ENCODE results near the gene MYO7B.
"Not testable (repeated sequence)": the region's sequence is repeated elsewhere in the genome, so short reads cannot be mapped to it uniquely, and the experiment has no call there.

The MYO7B gene

DNA sequence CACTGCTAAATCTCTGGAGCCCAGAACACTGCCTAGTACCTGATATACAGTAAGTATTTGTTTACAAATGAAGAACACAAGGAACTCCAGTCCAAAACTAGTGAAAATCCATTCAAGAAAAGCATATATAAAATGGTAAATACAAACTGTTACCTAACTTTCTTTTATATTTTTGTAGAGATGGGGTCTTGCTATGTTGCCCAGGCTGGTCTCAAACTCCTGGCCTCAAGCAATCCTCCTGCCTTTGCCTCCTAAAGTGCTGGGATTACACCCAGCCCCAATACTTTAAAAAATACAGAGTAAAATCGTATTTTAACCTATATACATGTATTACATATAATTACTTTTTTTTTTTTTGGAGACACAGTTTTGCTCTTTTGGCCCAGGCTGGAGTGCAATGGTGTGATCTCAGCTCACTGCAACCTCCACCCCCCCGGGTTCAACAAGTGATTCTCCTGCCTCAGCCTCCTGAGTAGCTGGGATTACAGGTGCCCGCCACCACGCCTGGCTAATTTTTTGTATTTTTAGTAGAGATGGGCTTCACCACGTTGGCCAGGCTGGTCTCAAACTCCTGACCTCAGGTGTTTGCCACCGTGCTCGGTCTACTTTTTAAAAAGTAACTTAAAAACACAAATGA is 11.2 kb upstream of the MYO7B start:
- DNase-seq: not testable (repeated sequence)

DNA sequence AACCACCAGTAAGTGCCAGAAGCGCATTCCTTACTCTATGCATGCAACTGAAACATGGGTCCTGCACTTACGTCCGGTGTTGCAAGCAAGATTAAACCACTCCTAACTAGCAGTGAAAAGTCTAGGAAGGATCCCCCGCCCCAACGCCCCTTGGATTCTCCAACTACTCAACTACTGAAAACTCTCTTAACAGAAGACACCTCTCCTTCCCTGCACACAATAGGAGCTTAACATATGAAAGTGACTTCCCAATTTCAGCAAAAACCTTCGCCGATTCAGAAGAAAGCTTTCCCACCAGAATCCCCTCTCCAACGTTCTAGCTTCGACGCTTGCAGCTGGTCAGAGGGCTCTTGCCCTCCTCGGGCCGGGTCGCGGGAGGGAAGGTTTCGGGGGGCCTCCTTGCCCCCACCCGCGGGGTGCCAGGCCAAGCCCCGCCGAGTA is 9.8 kb upstream of the MYO7B start:
- DNase-seq: no peak

DNA sequence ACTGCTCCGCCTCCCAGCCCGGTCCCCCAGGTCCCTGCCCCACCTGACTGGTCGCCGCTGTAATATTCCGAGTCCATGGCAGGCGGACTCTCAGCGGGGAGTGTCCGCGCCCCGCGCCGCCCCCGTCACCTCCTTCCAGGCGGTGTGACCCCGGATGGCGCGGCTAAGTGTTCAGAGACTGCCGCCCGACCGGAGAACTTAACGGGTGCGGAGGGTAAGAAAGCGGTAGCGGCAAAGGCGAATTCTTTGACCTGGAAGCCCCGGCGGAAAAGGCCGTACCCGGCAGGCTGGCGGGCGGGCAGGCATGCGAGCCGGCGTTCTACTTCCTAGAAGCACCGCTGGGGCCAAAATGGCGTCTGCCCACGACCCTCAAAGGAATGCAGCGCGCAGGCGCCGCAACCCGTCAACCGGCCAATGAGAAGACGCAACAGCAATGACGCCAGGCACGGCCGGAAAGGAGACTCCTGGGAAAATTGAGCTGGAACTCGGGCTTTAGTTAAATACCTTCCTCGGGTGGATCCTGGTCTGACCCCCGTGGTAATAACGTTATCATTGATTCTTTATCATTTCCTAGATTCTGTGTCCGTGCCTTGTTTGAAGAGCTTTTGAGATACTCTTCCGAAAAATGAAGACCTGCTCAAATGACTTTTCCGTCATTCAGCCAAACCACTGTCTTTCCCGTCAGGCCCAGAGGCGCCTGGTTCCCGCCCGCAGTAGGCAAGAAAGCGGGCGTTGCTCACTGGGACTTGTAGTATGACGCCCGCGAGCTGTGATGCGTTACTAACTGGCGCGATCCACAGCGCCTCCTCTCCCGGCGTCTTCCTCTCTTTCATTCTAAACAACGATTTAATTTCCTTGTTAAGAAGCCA is 9.1 kb upstream of the MYO7B start, which contains the start of gene IWS1:
Gene IWS1, minus strand, starts transcription at position 358 of the 869 bp plus-strand sequence. Its CDS starts 281 bp downstream, at position 77.
- DNase-seq: peak; percentile 92 to 97

DNA sequence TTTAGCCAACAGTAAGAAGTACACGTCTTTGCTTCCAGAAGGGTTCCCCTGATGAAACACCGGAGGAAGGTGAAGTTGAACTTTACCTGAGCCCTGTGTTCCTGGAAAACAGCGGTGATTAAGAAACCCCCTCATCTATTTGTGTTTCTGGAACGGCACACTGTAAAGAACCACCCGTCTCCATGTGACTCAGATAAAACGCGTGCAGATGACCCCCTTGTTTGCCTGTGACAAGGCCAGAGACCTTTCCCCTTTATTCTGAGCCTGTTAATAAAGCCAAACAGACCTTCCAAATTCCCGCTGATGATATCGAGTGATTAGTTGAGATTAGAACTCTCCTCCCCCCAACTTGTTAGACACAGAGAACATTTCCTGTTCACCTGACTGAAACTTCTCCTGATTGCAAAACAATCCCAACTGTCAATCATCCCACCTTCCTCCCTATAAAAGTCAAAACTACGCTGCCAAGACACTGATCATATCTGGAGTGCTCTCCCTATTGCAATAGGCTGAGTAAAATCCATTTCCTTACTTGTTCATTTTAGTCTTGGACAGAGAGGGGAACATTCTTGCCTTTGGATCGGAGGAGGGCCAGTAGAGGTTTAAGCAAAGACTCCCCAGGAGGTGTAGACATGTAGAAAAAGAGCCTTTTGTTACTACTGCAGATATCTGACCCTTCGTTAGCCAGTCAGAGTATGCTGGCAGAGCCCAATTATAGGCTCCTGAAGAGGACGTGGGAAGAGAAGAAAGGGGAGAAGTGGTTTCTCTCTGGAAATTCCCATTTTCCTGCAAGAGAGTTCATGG is 8.3 kb upstream of the MYO7B start:
- no peak for DNase-seq

DNA sequence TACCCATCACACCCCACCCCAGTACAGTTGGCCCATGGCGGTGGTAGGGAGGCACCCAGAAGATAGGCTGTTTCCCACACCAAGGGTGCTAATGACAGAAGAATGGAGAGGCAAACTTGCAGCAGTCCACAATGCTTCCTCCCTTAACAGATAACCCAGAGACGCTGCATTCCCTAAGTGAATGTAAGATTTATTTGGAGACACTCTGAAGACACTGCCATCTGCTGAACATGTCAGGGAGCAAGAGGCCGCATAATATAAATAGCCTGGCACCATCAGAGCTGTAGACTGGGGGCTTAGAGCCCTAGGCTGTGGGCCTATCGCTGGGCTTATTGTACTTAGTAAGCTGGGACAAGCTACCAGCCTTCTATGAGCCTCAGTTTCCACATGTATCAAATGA is 7.0 kb upstream of the MYO7B start:
- no peak for DNase-seq

DNA sequence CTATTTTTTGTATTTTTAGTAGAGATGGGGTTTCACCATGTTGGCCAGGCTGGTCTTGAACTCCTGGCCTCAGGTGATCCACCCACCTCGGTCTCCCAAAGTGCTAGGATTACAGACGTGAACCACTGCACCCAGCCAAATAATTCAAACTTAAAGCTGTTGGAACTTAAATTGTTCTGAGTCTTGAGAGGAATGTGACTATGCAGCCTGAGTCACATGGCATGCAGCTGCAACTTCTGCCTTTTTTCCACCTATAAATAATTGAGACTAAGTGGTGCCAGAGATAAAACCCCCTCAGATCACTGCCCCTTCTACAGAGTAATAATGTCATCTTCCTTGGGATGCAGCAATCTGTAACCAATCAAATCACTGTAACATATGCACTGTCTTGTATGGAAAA is 6.1 kb upstream of the MYO7B start:
- not testable (repeated sequence) for DNase-seq

DNA sequence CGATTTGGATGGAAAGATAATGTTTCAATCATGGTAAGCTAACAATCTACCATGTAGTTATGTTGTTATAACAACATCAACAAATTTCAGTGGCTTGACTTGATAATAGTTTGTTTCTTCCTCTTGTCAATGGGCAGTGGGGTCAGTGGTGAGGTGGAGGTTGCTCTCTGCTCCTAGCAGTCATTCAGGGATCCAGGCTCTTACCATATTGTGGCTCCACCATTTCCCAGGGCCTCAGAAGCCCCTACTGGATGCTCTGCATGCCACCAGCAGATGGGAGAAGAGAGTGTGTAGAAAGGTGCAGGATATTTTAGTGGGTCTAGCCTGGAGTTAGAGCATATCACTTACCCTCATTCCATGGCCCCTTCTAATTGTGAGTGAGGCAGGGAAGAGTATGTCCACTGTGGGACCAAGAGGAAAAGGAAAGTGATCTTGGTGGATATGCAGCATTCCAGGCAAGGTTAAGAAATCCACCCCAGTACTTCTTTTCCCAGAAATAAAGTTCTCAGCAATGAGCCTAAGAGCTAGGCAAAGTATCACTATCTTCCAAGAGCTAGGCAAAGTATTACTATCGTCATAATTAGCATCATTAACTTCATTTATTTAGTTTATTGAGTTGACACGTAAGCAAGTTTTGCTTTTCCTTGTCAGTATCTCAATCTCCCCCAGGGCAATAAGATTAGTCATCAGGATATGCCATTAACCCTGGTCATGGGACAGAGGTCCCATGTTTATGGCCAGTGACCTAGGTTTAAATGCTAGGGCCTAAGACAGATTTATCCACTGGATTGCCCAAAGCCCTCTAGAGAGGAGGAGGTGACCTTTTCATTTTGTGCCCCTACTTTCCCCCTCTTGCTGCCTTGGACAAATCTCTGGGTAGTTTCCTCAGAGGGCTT is 5.0 kb upstream of the MYO7B start:
- no peak for DNase-seq

DNA sequence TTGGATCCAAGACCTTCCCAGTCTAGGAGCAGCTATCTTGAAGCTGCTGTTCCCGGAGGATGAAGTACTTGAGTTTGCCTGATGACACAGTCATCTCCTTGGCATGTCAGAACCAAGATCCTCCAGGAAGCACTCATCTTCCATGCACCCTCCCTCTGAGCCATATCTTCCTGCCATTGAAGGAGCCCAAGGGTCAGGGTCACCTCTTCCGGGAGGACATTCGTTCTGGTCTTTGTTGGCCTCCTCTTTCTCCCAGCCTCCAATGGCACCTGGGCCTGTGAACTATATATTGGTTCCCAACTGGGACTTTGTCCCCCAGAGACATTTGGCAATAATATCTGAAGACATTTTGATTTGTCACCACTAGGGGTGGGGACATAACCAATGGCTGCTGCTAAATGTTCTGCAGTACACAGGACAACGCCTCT is 4.2 kb upstream of the MYO7B start:
- DNase-seq: no peak

DNA sequence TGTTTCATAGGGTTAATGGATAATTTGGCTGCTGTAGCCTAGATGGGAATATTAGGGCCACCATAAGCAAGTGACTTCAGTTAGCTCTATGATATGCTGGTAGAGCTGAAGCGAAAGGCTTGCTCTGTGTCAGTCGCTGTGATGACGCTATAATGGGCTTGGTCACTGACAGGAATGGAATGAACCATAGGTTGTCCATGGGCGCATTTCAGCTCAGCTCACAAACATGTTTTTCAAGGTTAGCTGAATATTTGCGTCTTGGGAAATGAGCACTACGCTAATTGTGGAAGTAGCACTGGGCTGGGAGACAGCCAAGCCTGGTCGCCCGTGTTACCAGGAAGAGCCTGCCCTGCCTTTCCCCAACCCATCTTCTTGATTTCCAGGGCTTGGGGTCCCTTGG is 3.2 kb upstream of the MYO7B start:
- DNase-seq: no peak

DNA sequence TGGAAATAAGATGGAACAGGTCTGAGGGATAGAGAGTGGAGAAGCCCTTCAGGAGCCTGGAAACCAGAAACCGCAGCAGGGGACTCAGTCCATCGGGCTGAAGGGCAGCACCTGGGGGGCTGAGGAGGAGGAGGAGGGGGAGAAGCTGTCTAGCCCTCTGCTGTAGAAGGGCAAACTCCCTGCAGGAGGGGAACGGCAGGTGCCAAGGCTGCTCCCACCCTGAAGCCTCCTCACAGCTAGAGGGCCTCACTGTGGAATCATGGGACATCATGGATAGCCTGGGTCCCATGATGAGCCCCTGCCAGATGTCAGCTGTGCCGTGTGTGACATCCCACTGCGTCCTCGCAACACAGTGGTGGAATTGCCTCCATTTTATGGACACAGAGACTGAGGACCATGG is 435 bp downstream of the MYO7B start:
- DNase-seq: no peak

DNA sequence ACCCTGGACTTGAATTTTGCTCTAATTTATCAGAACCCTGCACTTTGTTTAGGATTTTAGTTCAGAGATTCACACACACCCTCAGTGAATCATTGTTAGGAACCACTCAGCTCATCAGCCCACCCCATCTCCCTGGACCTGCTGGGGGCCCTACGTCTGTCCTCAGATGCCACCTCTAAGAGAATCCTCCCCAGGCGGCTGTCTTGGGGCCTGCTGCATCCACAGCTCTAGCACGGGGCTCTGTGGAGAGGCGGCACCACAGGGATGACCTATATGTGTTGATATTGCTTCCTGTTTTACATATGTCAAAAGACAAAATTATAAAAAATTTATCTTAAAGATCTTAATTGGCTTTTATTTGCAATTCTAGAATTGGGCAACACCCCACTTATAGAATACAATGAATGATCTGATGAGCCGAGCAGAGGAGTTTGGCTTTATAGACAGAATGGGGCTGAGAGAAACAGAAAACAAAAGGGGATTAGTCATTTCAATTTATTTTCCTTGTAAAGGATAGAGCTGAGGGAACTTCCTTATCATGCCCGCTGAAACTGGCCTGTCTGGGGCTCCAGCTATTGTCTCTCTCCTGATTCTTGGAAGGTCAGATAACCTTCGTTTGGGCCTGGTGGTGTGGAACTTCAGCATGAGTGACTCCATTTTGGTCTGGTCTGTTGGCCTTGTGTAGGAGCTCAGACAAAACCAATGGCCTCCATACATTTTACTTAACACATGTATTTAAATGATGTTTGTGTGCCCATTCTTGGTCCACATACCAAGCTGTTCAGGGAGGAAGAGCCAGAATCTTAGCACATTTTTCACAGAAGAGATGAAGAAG is 1.4 kb downstream of the MYO7B start:
- no peak for DNase-seq

DNA sequence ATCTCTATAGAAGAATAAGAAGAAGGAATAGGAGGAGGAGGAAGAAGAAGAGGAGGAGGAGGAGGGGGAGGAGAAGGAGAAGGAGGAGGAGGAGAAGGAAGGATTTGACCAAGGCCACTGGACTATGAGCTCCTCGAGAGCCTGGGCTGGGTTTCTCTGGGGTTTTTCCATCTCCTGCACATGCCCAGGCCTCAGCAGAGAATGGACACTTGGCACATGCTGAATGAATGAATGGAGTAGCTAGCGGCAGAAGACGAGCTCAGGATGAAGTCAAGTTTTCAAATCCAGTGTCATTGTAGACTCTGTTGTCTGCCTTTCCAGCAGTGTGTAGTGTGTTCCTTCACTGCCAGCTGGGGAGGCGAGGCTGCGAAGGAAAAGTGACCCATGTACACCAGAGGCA is 2.2 kb downstream of the MYO7B start:
- no peak for DNase-seq

DNA sequence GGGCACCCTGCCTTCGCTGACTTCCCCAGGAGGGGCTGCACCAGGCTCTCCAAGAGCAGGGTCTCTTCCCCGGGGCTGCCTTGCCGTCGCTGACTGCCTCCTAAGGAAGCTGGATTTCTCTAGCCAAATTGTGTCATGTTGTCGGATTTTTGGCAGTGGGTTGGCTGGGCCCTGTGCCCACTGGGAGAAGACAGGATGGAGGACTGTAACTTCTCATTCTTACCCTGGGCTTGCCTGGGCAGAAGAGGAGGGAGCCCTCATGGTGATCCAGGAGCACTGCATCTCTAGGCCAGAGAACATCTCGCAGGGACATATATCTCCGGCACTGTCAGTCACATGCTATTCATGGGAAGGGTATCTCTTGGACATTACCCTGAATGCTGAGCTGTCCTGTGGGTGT is 6.3 kb downstream of the MYO7B start:
- DNase-seq: no peak

DNA sequence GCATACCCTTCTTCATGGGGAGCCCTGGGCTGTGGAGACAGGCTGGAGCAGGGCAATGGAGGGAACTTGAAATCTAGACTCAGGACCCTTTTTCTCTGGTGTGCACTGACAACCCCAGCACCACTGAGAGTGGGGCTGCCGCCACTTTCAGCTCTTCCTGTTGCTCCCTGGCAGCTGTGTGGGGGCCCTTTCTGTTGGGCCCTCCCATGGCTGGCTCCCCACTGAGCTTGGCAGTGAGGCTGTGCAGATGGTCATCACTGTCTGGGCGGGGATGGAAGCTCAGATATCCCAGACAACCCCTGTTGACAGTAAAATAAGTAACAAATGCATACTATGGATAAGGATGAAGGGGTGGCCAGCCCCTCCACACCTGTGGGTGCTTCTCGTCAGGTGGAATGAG is 6.7 kb downstream of the MYO7B start:
- no peak for DNase-seq

DNA sequence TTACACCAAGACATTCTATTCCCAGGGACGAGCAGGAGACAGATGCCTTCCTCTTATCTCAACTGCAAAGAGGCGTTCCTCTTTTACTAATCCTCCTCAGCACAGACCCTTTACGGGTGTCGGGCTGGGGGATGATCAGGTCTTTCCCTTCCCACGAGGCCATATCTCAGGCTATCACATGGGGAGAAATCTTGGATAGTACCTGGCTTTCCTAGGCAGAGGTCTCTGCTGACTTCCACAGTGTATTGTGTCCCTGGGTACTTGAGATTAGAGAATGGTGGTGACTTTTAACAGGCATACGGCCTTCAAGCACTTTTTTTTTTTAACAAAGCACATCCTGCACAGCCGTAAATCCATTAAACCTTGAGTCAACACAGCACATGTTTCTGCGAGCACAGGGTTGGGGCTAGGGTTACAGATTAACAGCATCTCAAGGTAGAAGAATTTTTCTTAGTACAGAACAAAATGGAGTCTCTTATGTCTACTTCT is 7.6 kb downstream of the MYO7B start:
- DNase-seq: not testable (repeated sequence)

DNA sequence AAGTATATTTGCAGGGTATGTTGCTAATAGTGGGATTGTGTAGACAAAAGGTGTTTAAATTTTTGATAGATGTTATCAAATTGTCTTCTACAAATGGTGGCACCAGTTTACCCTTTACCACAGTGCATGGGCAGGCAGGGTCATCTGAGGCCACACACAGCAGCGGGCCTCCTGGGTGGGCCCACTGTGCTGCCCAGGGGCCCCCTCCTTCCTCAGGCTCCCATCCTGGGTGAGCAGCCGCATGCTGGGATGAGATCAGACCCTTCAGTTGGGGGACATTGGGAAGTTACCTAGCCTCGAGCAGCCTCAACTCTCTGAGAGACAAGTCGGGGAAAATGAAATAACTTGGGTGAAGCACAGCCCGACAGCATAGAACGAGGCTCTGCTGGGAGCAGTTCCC is 9.7 kb downstream of the MYO7B start:
- no peak for DNase-seq

DNA sequence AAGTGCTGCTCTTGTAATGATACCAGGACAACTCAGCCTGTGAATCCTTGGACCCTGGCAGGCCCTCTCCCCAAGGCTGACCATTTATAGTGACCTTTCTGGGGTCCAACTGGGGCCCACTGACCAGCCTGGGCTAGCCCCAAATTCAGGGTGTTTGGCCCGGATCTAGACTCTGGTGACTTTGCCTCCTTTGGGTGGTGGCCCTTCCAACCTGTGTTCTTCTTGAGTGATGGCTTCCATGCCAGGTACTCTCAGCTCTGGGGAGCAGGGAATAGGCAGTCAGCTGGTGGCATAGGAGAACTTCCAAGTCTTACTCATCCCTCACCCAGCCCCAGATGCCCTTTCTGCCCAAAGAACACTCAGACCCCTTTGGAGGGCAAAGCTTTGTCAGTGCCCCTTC is 10.3 kb downstream of the MYO7B start:
- no peak for DNase-seq

DNA sequence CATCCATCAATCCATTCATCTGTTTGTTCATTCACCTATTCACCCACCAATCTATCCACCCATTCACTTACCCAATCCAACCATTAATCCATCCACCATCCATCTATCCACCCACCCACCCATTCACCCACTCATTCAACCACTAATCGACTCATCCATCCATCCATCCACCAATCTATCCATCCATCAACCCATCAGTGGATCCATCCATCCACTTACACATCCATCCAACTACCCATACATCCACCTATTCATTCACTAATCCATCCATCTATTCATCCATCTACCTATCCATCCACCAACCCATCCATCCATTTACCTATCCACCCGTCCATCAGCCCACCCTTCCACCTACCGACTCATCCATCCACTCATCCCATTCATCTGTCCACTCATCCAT is 11.3 kb downstream of the MYO7B start:
- no peak for DNase-seq

DNA sequence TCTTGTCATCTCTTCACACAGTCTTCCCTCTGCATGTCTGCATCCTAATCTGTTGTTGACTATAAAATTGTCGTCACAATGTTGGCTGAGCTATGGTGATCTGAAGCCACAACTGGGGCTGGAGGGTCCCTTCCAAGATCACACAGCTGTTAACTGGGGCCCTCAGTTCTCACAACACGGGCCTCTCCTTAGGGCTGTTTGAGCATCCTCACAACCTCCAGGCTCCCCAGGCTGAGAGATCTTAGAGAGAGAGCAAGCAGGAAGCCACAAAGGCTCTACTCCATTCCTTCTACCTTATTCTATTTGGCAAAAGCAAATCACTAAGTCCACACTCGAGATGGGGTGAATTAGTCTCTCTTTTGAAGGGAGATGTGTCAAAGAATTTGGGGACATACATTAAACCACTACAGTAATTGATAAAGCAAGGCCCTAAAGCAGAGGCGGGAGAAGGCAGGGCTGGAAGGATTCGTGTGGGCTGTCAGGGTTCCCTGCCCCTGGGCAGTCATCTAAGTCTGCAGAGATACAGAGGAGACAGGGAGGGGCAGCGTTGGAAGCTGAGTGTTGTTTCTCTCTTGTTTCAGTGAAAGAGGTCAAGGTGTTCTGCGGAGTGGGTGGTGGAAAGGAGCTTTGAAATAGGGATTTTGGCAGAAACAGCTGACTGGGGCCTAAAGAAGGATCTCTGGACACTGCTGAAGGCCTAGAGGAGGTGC is 15.9 kb downstream of the MYO7B start:
- DNase-seq: no peak

DNA sequence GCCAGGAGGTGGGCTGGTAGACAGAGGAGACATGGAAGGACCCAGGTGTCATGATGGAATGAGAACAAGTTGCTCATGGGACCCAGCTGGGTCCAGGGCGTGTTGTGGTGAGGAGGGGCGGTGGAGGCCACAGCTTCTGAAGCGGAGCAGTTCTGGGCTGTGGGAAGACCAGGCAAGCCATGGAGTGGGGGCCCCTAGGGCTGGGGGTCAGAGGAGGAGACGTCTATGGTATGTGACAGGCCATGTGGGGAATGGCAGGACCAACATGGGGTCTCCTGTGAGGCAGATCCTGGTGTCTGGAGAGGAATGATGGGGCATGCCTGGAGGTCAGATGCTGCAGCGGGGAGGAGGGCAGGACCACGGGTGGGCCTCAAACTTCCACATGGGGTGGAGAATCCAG is 16.9 kb downstream of the MYO7B start:
- DNase-seq: no peak

DNA sequence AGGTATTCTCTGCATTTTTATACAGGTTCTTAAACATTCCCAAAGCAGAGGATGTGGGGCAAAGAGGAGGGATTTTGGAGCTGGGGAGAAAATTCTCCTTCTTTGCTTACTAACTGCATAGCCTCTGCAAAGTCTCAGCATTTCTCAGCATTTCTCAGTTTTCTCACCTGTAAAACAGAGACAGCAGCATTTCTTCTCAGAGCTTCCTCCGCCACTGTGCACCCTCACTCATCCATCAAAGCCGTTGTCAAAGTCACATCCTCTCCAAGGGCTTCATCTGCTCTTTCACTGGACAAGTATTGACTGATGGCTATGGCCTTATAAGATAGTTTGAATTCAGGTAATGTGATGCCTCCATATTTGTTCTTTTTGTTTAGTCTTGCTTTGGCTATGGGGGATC is 17.4 kb downstream of the MYO7B start:
- DNase-seq: no peak
